DND-41 (cell line): ENCODE data around the gene INPP4A.

Experiments
- ATAC-seq: fragments of 200-7000 bp; cut with Tn5 transposase; 3 replicates; pipeline ENCODE4 v1.9.1; 2021; ENCODE audit warnings: low read depth; ENCODE audit not compliant: insufficient read depth
- DNase-seq: peaks from one replicate; pipeline ENCODE4 v3.0.0-alpha.2; 2020
- H2AFZ ChIP-seq: 2 replicates; pipeline ENCODE4 v1.6.0; 2012; ENCODE audit warnings: low read depth, low read length
- H3K27ac ChIP-seq: 2 replicates; pipeline ENCODE4 v1.5.1; 2012; ENCODE audit warnings: low read length, inconsistent platforms
- H3K27me3 ChIP-seq: fragments of 200-600 bp; sonication (generic); 2 replicates; pipeline ENCODE4 v1.6.0; 2012; ENCODE audit warnings: low read length, mild to moderate bottlenecking, inconsistent platforms; ENCODE audit not compliant: insufficient read depth, poor library complexity
- H3K36me3 ChIP-seq: 2 replicates; pipeline ENCODE4 v1.5.1; 2012; ENCODE audit warnings: low read length, inconsistent platforms; ENCODE audit not compliant: insufficient read depth
- H3K4me1 ChIP-seq: 2 replicates; pipeline ENCODE4 v1.5.1; 2012; ENCODE audit warnings: mild to moderate bottlenecking, low read length; ENCODE audit not compliant: insufficient read depth
- H3K4me2 ChIP-seq: 2 replicates; pipeline ENCODE4 v1.6.0; 2012; ENCODE audit warnings: mild to moderate bottlenecking, moderate library complexity, low read length, inconsistent platforms; ENCODE audit not compliant: insufficient read depth
- H3K4me3 ChIP-seq, 2 experiments: fragments of 200-600 bp in 1 of 2; shearing (Covaris generic) in 1 of 2; 2 replicates each; pipeline ENCODE4 v1.5.1; 2012 to 2016; ENCODE audit warnings: inconsistent platforms in 2 of 2, low read length in 2 of 2, mild to moderate bottlenecking in 2 of 2, low read depth in 1 of 2, moderate library complexity in 1 of 2
- H3K79me2 ChIP-seq: 2 replicates; pipeline ENCODE4 v1.6.0; 2012; ENCODE audit warnings: low read length, inconsistent platforms; ENCODE audit not compliant: insufficient read depth
- H3K9ac ChIP-seq: 2 replicates; pipeline ENCODE4 v1.6.0; 2012; ENCODE audit warnings: low read depth, mild to moderate bottlenecking, inconsistent platforms, low read length, moderate library complexity
- H3K9me3 ChIP-seq: 2 replicates; pipeline ENCODE4 v1.5.1; 2012; ENCODE audit warnings: low read length, moderate library complexity, mild to moderate bottlenecking, inconsistent platforms; ENCODE audit not compliant: insufficient read depth, severe bottlenecking
- H4K20me1 ChIP-seq: 2 replicates; pipeline ENCODE4 v1.6.0; 2012; ENCODE audit warnings: low read length; ENCODE audit not compliant: insufficient read depth
- EZH2 ChIP-seq: IDR thresholded peaks from 3 replicates; pipeline ENCODE4 v1.6.1; 2012; ENCODE audit warnings: borderline replicate concordance, low read depth, mild to moderate bottlenecking, moderate library complexity, low read length, inconsistent platforms; ENCODE audit not compliant: severe bottlenecking
- TF ChIP-seq, protein P1 (sequence below): IDR thresholded peaks from 2 replicates; pipeline ENCODE4 v1.5.1; 2012; ENCODE audit warnings: borderline replicate concordance, low read length, moderate library complexity, mild to moderate bottlenecking; ENCODE audit not compliant: poor library complexity, severe bottlenecking; ENCODE audit errors: extremely low read depth

The INPP4A gene

DNA sequence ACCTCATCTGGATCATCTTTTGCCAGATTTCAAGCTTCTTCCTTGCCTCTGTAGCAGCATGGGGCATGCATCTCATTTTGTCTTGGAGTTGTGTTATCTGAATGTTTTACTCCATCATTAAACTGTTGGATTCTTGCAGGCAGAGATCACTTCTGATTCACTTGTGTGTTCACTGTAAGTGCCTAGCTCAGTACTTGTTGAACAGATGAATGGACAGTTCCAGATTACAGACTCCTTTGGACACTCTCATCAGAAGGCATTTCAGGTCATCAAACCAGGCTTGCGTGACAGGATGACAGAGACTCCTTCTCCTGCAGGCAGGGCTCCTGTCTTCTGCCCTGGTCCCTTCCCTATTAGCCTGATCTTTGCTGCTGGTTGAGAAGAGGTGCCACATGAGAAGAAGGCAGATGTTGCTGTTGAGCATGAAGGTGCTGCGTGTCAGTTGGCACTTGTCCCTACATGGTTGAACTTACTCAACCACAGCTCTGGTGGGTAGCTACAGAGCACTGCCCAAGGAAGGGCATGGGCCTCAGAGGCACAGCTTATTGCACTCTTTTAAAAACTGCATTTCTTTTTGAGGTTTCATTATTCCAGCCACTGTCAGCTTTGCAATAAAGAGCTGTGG is 58.9 kb downstream of the INPP4A start:
- H3K36me3 ChIP-seq = peaks cover 20% of the 10 kb centered on the region
- H3K9me3 ChIP-seq = no peaks in the 10 kb centered on the region
- peaks cover 48% of the 10 kb centered on the region for H4K20me1 ChIP-seq
- DNase-seq (no peak), ATAC-seq (peak; percentile 33; the same call in 1 of the 3 replicates)
- H3K9ac ChIP-seq = no peak overlapping the region
- H3K4me1 ChIP-seq = no peaks in the 10 kb centered on the region
- H3K27me3 ChIP-seq = no peaks in the 10 kb centered on the region
- H3K27ac ChIP-seq = no peak overlapping the region
- no peak for TF ChIP-seq EZH2
- TF ChIP-seq, protein P1, sequence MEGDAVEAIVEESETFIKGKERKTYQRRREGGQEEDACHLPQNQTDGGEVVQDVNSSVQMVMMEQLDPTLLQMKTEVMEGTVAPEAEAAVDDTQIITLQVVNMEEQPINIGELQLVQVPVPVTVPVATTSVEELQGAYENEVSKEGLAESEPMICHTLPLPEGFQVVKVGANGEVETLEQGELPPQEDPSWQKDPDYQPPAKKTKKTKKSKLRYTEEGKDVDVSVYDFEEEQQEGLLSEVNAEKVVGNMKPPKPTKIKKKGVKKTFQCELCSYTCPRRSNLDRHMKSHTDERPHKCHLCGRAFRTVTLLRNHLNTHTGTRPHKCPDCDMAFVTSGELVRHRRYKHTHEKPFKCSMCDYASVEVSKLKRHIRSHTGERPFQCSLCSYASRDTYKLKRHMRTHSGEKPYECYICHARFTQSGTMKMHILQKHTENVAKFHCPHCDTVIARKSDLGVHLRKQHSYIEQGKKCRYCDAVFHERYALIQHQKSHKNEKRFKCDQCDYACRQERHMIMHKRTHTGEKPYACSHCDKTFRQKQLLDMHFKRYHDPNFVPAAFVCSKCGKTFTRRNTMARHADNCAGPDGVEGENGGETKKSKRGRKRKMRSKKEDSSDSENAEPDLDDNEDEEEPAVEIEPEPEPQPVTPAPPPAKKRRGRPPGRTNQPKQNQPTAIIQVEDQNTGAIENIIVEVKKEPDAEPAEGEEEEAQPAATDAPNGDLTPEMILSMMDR = no peak
- peaks cover 75% of the 10 kb centered on the region for H3K79me2 ChIP-seq
- H2AFZ ChIP-seq = no peak overlapping the region
- H3K4me2 ChIP-seq = no peak overlapping the region
- no peak overlapping the region for H3K4me3 ChIP-seq

DNA sequence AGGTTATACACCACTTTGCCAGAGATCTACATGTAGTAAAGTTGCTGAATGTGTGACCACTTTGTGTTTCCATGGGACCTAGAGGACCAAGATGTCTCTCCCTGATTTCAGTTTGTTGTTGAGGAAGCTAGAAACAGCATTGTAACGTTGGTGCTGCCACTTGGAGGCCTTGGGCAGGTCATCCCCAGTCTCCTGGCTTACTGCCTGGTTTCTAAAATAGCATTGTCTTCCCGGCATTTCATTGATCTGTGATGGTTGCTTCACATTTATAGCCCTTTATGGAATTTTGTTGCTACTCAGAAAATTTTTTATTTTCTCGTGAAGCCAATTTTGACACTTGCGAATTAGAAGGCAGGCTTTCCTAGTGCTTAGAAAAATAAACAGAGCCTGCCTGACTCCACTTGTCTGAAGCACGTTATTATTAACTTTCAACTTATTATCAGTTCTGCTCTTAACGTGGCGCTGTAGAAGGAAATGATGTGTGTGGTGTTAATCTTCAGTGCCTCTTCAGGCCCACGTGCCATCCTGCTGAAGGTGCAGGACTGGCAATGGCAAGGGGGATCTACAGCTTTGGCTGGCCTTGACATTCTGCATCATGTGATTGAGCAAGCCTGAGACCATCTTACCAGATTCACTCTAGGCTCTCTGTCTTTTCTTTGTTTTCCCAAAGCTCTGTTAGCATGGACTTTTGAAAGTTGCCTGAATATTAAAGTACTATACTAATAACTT is 59.9 kb downstream of the INPP4A start:
- no peaks in the 10 kb centered on the region for H3K4me1 ChIP-seq
- H4K20me1 ChIP-seq = peaks cover 49% of the 10 kb centered on the region
- no peaks in the 10 kb centered on the region for H3K9me3 ChIP-seq
- no peaks in the 10 kb centered on the region for H3K27me3 ChIP-seq
- peaks cover 78% of the 10 kb centered on the region for H3K79me2 ChIP-seq
- DNase-seq (no peak), ATAC-seq (no peak)
- H3K4me3 ChIP-seq = no peak overlapping the region
- H3K9ac ChIP-seq = no peak overlapping the region
- H2AFZ ChIP-seq = no peak overlapping the region
- no peak overlapping the region for H3K4me2 ChIP-seq
- H3K27ac ChIP-seq = no peak overlapping the region
- TF ChIP-seq EZH2 = no peak
- TF ChIP-seq, protein P1 = no peak
- H3K36me3 ChIP-seq = peaks cover 14% of the 10 kb centered on the region

DNA sequence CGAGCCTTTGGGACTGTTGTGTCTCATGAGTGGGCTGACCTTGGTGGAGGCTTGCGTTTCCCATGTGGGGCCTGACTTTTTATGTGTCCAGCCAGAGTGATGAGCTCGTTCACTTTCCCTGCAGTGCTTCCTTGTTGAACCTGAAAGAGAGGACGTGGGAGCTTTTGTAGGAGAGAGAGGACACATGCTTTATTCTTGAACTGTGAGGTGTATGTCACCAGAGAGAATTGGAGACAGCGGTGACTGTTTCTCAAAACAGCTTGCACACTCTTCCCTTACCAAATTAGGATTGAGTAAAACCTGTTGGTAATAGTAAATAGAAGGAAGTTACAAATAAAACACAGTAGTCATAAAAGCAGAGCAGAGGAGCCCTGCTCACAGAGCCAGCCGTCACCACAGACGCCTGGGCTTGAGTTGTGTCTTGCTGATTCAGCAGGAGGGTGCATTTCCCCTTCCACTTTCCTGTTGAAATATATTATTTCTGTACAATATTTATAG is 60.7 kb downstream of the INPP4A start:
- H3K9me3 ChIP-seq = no peaks in the 10 kb centered on the region
- no peak for DNase-seq
- peaks cover 78% of the 10 kb centered on the region for H3K79me2 ChIP-seq
- no peak overlapping the region for H3K4me2 ChIP-seq
- peaks cover 49% of the 10 kb centered on the region for H4K20me1 ChIP-seq
- peaks cover 14% of the 10 kb centered on the region for H3K36me3 ChIP-seq
- no peak for TF ChIP-seq EZH2
- TF ChIP-seq, protein P1 = no peak
- H3K27ac ChIP-seq = no peak overlapping the region
- no peak; the same call in 2 of the 3 replicates for ATAC-seq
- no peaks in the 10 kb centered on the region for H3K27me3 ChIP-seq
- no peak overlapping the region for H3K9ac ChIP-seq
- no peak overlapping the region for H3K4me3 ChIP-seq
- no peak overlapping the region for H2AFZ ChIP-seq
- H3K4me1 ChIP-seq = no peaks in the 10 kb centered on the region
